Measurements from ENCODE around the gene CA10.

CA10 gene

GRCh38 chr17:51646539-51646938 lies 512.0 kb downstream of the CA10 start:
- Histone ChIP-seq H3K36me3 (ENCODE audit: control insufficient read depth in 2 of 2, insufficient read depth in 2 of 2, low read length in 2 of 2) (no peaks in the 10 kb centered on the region), H3K9ac (ENCODE audit: low read depth in 1 of 2, low read length in 2 of 2) (no peak overlapping the region), H3K9me3 (ENCODE audit: control insufficient read depth in 2 of 2, low read length in 2 of 2) (no peaks in the 10 kb centered on the region)

GRCh38 chr17:51645056-51645455 lies 513.5 kb downstream of the CA10 start:
- no peaks in the 10 kb centered on the region for H3K36me3 ChIP-seq (ENCODE audit: control insufficient read depth in 2 of 2, insufficient read depth in 2 of 2, low read length in 2 of 2)
- no peak overlapping the region for H3K9ac ChIP-seq (ENCODE audit: low read depth in 1 of 2, low read length in 2 of 2)
- H3K27ac ChIP-seq (ENCODE audit: low read depth in 2 of 2, low read length in 2 of 2), result no peak overlapping the region
- H3K4me1 ChIP-seq (ENCODE audit: control insufficient read depth in 2 of 2, insufficient read depth in 2 of 2, low read length in 2 of 2), result no peaks in the 10 kb centered on the region
- H3K9me3 ChIP-seq (ENCODE audit: control insufficient read depth in 2 of 2, low read length in 2 of 2), result no peaks in the 10 kb centered on the region
- no peaks in the 10 kb centered on the region for H3K27me3 ChIP-seq (ENCODE audit: control insufficient read depth in 2 of 2, insufficient read depth in 2 of 2, low read length in 2 of 2)
- no peak overlapping the region for H3K4me3 ChIP-seq (ENCODE audit: low read length in 2 of 2)

More at GRCh38 chr17:51646539-51646938, 512.0 kb downstream of the CA10 start:
- Histone ChIP-seq H3K4me3 (ENCODE audit: low read length in 2 of 2) (no peak overlapping the region), H3K4me1 (ENCODE audit: control insufficient read depth in 2 of 2, insufficient read depth in 2 of 2, low read length in 2 of 2) (no peaks in the 10 kb centered on the region), H3K27me3 (ENCODE audit: control insufficient read depth in 2 of 2, insufficient read depth in 2 of 2, low read length in 2 of 2) (no peaks in the 10 kb centered on the region), H3K27ac (ENCODE audit: low read depth in 2 of 2, low read length in 2 of 2) (no peak overlapping the region)

GRCh38 chr17:51643702-51644490 lies 514.6 kb downstream of the CA10 start:
- H3K4me1 ChIP-seq (ENCODE audit: control insufficient read depth in 2 of 2, insufficient read depth in 2 of 2, low read length in 2 of 2), result no peaks in the 10 kb centered on the region
- no peaks in the 10 kb centered on the region for H3K27me3 ChIP-seq (ENCODE audit: control insufficient read depth in 2 of 2, insufficient read depth in 2 of 2, low read length in 2 of 2)
- no peak overlapping the region for H3K27ac ChIP-seq (ENCODE audit: low read depth in 2 of 2, low read length in 2 of 2)
- no peak overlapping the region for H3K9ac ChIP-seq (ENCODE audit: low read depth in 1 of 2, low read length in 2 of 2)
- H3K4me3 ChIP-seq (ENCODE audit: low read length in 2 of 2), result no peak overlapping the region
- no peaks in the 10 kb centered on the region for H3K36me3 ChIP-seq (ENCODE audit: control insufficient read depth in 2 of 2, insufficient read depth in 2 of 2, low read length in 2 of 2)
- H3K9me3 ChIP-seq (ENCODE audit: control insufficient read depth in 2 of 2, low read length in 2 of 2), result no peaks in the 10 kb centered on the region

GRCh38 chr17:51642029-51642428 lies 516.5 kb downstream of the CA10 start:
- Histone ChIP-seq H3K27me3 (ENCODE audit: control insufficient read depth in 2 of 2, insufficient read depth in 2 of 2, low read length in 2 of 2) (no peaks in the 10 kb centered on the region), H3K9me3 (ENCODE audit: control insufficient read depth in 2 of 2, low read length in 2 of 2) (no peaks in the 10 kb centered on the region), H3K4me3 (ENCODE audit: low read length in 2 of 2) (no peak overlapping the region), H3K27ac (ENCODE audit: low read depth in 2 of 2, low read length in 2 of 2) (no peak overlapping the region), H3K4me1 (ENCODE audit: control insufficient read depth in 2 of 2, insufficient read depth in 2 of 2, low read length in 2 of 2) (no peaks in the 10 kb centered on the region), H3K9ac (ENCODE audit: low read depth in 1 of 2, low read length in 2 of 2) (no peak overlapping the region), H3K36me3 (ENCODE audit: control insufficient read depth in 2 of 2, insufficient read depth in 2 of 2, low read length in 2 of 2) (no peaks in the 10 kb centered on the region)

GRCh38 chr17:51640108-51640622 lies 518.3 kb downstream of the CA10 start:
- no peak overlapping the region for H3K27ac ChIP-seq (ENCODE audit: low read depth in 2 of 2, low read length in 2 of 2)
- H3K9me3 ChIP-seq (ENCODE audit: control insufficient read depth in 2 of 2, low read length in 2 of 2), result no peaks in the 10 kb centered on the region
- H3K27me3 ChIP-seq (ENCODE audit: control insufficient read depth in 2 of 2, insufficient read depth in 2 of 2, low read length in 2 of 2), result no peaks in the 10 kb centered on the region
- no peak overlapping the region for H3K4me3 ChIP-seq (ENCODE audit: low read length in 2 of 2)
- H3K36me3 ChIP-seq (ENCODE audit: control insufficient read depth in 2 of 2, insufficient read depth in 2 of 2, low read length in 2 of 2), result no peaks in the 10 kb centered on the region
- no peaks in the 10 kb centered on the region for H3K4me1 ChIP-seq (ENCODE audit: control insufficient read depth in 2 of 2, insufficient read depth in 2 of 2, low read length in 2 of 2)
- H3K9ac ChIP-seq (ENCODE audit: low read depth in 1 of 2, low read length in 2 of 2), result no peak overlapping the region

- H3K9me3 ChIP-seq (ENCODE audit: control insufficient read depth in 2 of 2, low read length in 2 of 2), result no peaks in the 10 kb centered on the region
- H3K4me3 ChIP-seq (ENCODE audit: low read length in 2 of 2), result no peak overlapping the region
- H3K9ac ChIP-seq (ENCODE audit: low read depth in 1 of 2, low read length in 2 of 2), result no peak overlapping the region
- no peak overlapping the region for H3K27ac ChIP-seq (ENCODE audit: low read depth in 2 of 2, low read length in 2 of 2)
- H3K36me3 ChIP-seq (ENCODE audit: control insufficient read depth in 2 of 2, insufficient read depth in 2 of 2, low read length in 2 of 2), result no peaks in the 10 kb centered on the region
- H3K4me1 ChIP-seq (ENCODE audit: control insufficient read depth in 2 of 2, insufficient read depth in 2 of 2, low read length in 2 of 2), result no peaks in the 10 kb centered on the region
- no peaks in the 10 kb centered on the region for H3K27me3 ChIP-seq (ENCODE audit: control insufficient read depth in 2 of 2, insufficient read depth in 2 of 2, low read length in 2 of 2)
These were observed 519.5 kb downstream of the CA10 start for GRCh38 chr17:51638971-51639370.

- H3K4me3 ChIP-seq (ENCODE audit: low read length in 2 of 2), result no peak overlapping the region
- no peaks in the 10 kb centered on the region for H3K27me3 ChIP-seq (ENCODE audit: control insufficient read depth in 2 of 2, insufficient read depth in 2 of 2, low read length in 2 of 2)
- H3K9ac ChIP-seq (ENCODE audit: low read depth in 1 of 2, low read length in 2 of 2), result no peak overlapping the region
- H3K27ac ChIP-seq (ENCODE audit: low read depth in 2 of 2, low read length in 2 of 2), result no peak overlapping the region
- no peaks in the 10 kb centered on the region for H3K36me3 ChIP-seq (ENCODE audit: control insufficient read depth in 2 of 2, insufficient read depth in 2 of 2, low read length in 2 of 2)
- H3K9me3 ChIP-seq (ENCODE audit: control insufficient read depth in 2 of 2, low read length in 2 of 2), result no peaks in the 10 kb centered on the region
- H3K4me1 ChIP-seq (ENCODE audit: control insufficient read depth in 2 of 2, insufficient read depth in 2 of 2, low read length in 2 of 2), result no peaks in the 10 kb centered on the region
These were observed 522.2 kb downstream of the CA10 start for GRCh38 chr17:51636291-51636690.

- no peak overlapping the region for H3K9ac ChIP-seq (ENCODE audit: low read depth in 1 of 2, low read length in 2 of 2)
- H3K4me3 ChIP-seq (ENCODE audit: low read length in 2 of 2), result no peak overlapping the region
- no peaks in the 10 kb centered on the region for H3K36me3 ChIP-seq (ENCODE audit: control insufficient read depth in 2 of 2, insufficient read depth in 2 of 2, low read length in 2 of 2)
- no peaks in the 10 kb centered on the region for H3K27me3 ChIP-seq (ENCODE audit: control insufficient read depth in 2 of 2, insufficient read depth in 2 of 2, low read length in 2 of 2)
- no peaks in the 10 kb centered on the region for H3K4me1 ChIP-seq (ENCODE audit: control insufficient read depth in 2 of 2, insufficient read depth in 2 of 2, low read length in 2 of 2)
- no peak overlapping the region for H3K27ac ChIP-seq (ENCODE audit: low read depth in 2 of 2, low read length in 2 of 2)
- H3K9me3 ChIP-seq (ENCODE audit: control insufficient read depth in 2 of 2, low read length in 2 of 2), result no peaks in the 10 kb centered on the region
These were observed 528.3 kb downstream of the CA10 start for GRCh38 chr17:51630101-51630671.

- H3K9me3 ChIP-seq (ENCODE audit: control insufficient read depth in 2 of 2, low read length in 2 of 2), result no peaks in the 10 kb centered on the region
- no peak overlapping the region for H3K4me3 ChIP-seq (ENCODE audit: low read length in 2 of 2)
- no peak overlapping the region for H3K27ac ChIP-seq (ENCODE audit: low read depth in 2 of 2, low read length in 2 of 2)
These were observed 529.3 kb downstream of the CA10 start for GRCh38 chr17:51629232-51629631.

GRCh38 chr17:51627779-51628178 lies 530.7 kb downstream of the CA10 start:
- H3K9me3 ChIP-seq (ENCODE audit: control insufficient read depth in 2 of 2, low read length in 2 of 2), result no peaks in the 10 kb centered on the region
- no peak overlapping the region for H3K9ac ChIP-seq (ENCODE audit: low read depth in 1 of 2, low read length in 2 of 2)
- H3K4me1 ChIP-seq (ENCODE audit: control insufficient read depth in 2 of 2, insufficient read depth in 2 of 2, low read length in 2 of 2), result no peaks in the 10 kb centered on the region
- no peak overlapping the region for H3K4me3 ChIP-seq (ENCODE audit: low read length in 2 of 2)
- no peaks in the 10 kb centered on the region for H3K36me3 ChIP-seq (ENCODE audit: control insufficient read depth in 2 of 2, insufficient read depth in 2 of 2, low read length in 2 of 2)
- no peaks in the 10 kb centered on the region for H3K27me3 ChIP-seq (ENCODE audit: control insufficient read depth in 2 of 2, insufficient read depth in 2 of 2, low read length in 2 of 2)
- H3K27ac ChIP-seq (ENCODE audit: low read depth in 2 of 2, low read length in 2 of 2), result no peak overlapping the region

More at GRCh38 chr17:51629232-51629631, 529.3 kb downstream of the CA10 start:
- H3K4me1 ChIP-seq (ENCODE audit: control insufficient read depth in 2 of 2, insufficient read depth in 2 of 2, low read length in 2 of 2), result no peaks in the 10 kb centered on the region
- H3K27me3 ChIP-seq (ENCODE audit: control insufficient read depth in 2 of 2, insufficient read depth in 2 of 2, low read length in 2 of 2), result no peaks in the 10 kb centered on the region
- no peaks in the 10 kb centered on the region for H3K36me3 ChIP-seq (ENCODE audit: control insufficient read depth in 2 of 2, insufficient read depth in 2 of 2, low read length in 2 of 2)
- H3K9ac ChIP-seq (ENCODE audit: low read depth in 1 of 2, low read length in 2 of 2), result no peak overlapping the region

Data from mucosa of rectum (tissue), 2 donors.